GM21717 (cell line): ENCODE results near the gene TIGD2.
"Not testable (repeated sequence)": the region's sequence is repeated elsewhere in the genome, so short reads cannot be mapped to it uniquely, and the experiment has no call there.

Experiments used
- ATAC-seq: cut with Tn5 transposase; IDR thresholded peaks from one replicate; pipeline ENCODE4 v1.9.1; 2021; ENCODE audit warnings: mild to moderate bottlenecking, moderate library complexity; ENCODE audit not compliant: unreplicated experiment

The TIGD2 gene

DNA sequence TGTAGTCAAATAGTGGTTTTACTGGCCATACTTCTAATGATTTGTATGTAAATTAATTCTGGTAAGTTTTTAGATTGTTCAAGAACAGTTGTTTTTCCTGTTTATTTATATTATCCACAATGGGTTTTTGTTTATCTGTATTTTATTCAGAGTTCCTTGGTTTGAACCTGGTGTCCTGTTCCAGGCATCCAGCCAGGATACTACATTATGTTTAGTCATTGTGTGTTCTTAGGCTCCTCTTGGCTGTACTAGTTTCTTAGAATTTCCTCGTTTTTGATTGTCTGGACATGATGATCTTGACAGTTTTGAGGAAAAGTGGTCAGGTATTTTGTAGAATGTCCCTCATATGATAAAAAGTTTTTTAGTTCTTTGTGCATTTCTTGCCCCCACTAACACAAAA is 7.8 kb downstream of the TIGD2 start:
- no peak for ATAC-seq

- ATAC-seq, result no peak
These were observed 8.5 kb downstream of the TIGD2 start for GRCh38 chr4:89119836-89120235.

DNA sequence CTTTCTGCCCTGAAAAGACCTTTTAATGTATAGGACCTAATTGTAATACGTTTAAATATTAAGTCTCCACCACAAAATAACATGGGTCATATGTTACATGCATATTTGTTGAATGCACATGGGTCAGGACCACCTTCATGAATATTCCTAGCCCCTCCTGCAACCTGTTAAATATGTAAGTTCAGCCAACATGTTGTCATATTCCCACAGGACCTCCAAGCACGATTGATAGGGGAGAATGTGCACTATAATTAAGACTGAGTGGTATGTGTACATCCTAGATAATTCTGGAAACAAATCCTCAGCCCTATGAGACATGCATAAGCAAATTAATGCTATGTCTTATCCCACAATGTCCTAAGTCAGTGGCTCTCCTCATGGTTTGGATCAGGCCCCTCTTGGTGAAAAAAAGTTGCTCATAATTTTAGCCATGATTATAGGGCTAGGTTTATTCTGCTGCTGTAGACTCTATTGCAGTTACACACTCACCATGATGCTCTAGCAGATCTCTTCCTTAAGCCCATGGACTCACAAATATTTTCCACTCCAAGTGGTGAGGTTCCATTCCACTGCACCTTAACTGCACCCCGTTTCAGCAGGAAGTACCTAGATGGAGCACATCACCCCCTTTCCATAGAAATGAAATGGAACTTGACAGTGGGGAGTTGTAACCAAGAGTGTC is 10.2 kb downstream of the TIGD2 start:
- no peak for ATAC-seq

DNA sequence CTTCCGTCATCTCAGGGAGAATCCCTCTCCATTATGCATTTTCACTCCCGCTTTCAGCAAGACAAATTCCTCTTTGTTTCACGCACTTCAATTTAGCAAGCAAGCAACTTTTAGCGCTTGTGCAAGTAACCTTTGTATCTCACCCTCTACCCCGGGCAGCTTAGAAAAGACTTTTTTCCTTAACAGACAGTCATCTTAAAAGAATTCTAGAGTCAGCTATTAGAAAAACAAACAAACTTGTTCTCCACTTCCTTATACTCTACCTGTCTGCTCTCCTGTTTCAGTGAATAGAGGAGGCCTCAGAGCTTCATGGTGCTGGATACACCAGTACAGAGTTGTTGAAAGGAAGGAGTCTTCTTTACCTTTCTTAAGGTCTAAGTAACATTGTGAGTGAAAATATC is 12.1 kb downstream of the TIGD2 start:
- no peak for ATAC-seq

GRCh38 chr4:89125901-89126782 is 14.8 kb downstream of the TIGD2 start:
- no peak for ATAC-seq

GRCh38 chr4:89129080-89129640 is 17.8 kb downstream of the TIGD2 start:
- no peak for ATAC-seq

DNA sequence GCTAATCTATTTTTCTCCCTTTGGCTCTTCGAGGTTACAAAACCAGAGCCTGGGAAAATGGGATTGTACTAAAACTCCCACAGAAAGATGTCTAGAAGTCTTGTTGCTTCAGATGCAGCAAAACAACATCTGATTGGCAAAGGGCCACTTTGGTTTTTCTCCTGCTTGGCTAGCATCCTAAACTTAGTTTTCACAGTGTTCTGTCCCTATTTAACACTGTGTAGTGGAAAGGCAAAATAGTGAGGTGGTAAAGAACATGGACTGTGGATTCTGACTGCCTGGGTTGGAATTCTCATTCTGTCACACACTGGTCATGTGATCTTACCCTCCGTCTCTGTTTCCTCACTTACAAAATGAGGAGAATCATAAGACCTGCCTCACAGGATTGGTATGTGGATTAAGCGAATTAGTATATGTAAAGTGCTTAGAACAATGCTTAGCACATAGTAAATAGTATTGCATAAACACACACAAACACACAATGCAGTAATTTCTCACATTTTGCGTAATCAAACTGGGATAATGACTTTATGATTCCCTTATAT is 23.5 kb downstream of the TIGD2 start:
- no peak for ATAC-seq

DNA sequence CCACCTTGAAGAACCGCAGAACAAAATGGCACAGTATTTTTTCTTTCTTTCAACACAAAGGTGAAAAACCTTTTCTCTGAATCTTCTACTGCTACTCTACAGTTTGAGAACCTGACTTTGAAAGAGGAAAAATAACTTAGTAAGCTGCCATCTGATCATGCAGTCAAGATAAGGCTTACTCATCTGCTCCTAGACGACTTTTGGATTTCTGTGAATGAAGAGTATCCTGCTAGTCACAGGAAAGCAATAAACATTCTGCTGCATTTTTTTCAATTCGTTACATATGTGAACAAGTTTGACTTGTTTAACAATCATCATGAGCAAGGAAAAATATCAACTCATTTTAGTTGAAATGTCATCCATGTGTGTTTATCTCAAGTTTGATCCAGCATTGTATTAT is 25.2 kb downstream of the TIGD2 start:
- no peak for ATAC-seq

DNA sequence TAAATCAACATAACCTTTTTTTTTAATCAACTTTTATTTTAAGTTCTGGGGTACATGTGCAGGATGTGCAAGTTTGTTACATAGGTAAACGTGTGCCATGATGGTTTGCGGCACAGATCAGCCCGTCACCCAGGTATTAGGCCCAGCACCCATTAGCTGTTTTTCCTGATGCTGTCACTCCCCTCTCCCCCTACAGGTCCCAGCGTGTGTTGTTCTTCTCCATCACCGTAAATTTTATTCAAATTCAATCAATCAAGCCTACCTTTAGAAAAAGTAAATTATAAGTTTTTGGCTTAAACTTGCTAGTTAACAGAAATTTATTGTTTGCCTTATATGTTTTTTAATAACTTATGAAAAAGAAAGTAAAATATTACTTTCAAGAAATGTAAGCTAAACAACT is 25.9 kb downstream of the TIGD2 start:
- ATAC-seq, result no peak

GRCh38 chr4:89137695-89138094 is 26.4 kb downstream of the TIGD2 start:
- ATAC-seq, result no peak

DNA sequence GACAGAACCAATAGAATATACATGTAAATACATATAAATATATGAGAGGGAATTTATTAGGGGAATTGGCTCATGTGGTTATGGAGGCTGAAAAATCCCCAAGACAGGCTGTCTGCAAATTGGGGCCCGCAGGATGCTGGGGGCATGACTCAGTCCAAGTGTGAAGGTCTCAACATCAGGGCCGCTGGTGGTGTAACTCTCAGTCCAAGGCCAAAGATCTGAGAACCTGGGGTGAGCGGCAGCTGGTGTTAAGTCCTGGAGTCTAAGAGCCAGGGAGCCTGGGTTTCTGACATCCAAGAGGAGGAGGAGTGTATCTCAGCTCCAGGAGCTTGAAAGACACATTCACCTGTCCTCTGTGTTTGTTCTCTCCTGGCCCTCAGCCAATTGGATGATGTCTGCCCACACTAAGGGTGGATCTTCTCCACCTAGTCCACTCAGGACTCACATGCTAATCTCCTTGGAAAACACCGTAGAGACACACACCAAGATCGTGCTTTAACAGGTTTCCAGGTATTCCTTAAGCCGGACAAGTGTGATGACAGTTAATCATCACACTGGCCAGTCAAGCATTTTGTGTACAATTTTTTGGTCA is 28.9 kb downstream of the TIGD2 start:
- ATAC-seq, result no peak

DNA sequence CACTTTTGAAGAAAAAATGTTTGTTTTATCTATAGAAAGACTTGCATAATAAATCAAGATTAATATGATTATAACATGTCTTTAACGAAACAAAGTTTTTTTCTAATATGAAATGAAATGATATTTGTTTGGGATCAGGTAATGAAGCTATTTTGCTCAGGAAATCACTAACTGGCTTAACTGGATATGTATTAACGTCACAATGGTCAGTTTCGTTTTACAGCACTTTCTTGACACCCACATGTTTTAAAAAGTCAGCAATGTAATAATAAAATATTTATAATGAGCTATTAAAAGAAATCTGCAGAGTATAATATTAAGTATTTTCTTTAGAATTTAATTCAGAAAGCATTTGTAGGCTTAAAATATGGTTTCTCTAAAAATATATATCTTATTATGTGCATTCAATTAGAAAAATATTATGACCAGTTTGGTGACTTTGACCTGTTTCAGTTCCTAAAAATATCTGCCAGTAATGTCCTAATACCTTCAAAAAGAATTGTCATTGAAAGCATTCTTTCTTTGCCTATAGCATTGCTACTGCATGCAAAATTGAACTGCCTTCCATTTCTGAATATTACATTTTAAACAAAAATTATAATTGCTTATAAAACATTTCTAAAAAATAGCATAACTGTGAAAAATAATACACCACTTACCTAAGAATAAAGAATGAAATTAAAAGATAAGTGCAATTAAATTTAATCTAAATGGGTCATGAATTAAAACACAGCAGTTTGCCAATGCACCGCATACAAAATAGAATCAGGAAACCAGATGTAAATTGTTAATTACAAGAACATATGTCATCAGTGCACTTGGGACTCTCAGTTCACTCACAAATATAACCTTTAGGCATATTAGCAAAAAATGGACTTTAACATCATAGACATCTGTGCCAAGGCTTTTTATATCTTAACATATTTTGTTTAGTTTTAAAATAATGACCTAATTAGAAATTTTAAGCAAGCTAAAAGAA is 31.6 kb downstream of the TIGD2 start:
- ATAC-seq, result peak; percentile 63

GRCh38 chr4:89144652-89145051 is 33.3 kb downstream of the TIGD2 start:
- ATAC-seq, result not testable (repeated sequence)

- no peak for ATAC-seq
These were observed 34.9 kb downstream of the TIGD2 start for GRCh38 chr4:89146196-89146595.

DNA sequence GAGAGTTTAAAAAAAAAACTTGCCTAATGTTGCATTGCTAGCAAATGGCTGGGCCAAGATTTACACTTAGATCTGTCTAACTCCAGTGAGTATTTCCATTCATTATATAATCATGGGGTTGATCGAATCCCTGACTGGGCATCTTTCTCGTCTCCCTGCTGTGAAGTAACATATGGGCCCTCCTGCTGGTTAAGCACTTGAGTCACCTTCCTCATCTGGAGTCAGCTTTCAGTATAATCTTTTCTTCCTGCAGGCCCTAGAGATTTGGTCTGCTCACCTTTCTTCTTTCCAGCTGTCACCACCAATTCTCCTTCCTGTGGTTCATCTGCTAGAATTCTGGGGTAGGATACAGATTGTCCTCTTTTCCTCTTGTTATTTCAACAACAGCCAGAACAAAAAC is 41.6 kb downstream of the TIGD2 start:
- ATAC-seq, result no peak

GRCh38 chr4:89156174-89156914 is 45.0 kb downstream of the TIGD2 start:
- no peak for ATAC-seq

DNA sequence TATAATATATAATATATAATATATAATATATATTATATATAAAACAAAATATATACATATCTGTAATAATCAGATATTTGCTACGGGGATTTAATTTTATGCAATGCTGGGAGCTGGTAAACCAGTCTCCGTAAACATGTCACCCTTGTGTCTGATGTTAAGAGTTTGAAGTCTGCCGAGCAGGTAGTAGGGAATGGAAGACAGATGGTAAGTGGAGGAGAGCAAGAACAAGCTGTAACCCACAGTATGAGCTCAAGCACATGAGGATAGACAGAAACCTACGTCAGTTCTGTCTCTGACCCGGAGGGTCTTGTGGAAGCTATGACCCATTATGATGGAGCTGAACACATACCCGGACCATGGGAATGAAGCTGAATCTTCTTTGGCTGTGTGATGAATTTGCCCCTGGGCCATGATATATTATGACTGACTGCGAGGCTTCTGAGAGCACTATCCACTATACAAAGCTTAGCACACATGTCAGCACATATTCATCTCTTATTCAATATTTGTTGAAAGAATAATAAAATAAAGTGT is 46.2 kb downstream of the TIGD2 start:
- ATAC-seq, result no peak

GRCh38 chr4:89158884-89159503 is 47.7 kb downstream of the TIGD2 start:
- ATAC-seq, result no peak

DNA sequence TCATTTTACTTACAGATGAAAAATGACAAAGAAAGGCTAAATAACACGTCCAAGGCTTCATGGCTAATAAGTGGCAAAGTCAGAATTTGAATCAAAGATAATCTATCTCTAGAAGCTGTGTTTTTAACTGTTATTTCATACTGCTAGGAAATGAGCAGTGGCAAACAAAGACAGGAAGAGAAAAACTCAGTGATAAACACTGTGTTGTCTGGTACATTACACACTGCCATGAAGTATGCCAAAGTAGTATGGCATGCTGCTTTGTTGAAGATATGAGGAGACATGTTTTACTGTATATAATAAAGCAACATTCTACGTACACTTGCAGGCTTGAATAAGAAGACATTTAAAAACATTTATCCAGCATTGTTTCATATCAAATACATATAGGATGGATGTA is 49.5 kb downstream of the TIGD2 start:
- ATAC-seq, result no peak
